ENCODE measurements around the gene RASA1.

RASA1 gene

GRCh38 chr5:87367243-87367642 is 99.6 kb downstream of the RASA1 start:
- no peak for DNase-seq

GRCh38 chr5:87368601-87369000 is 100.9 kb downstream of the RASA1 start:
- no peak for DNase-seq

GRCh38 chr5:87369431-87369830 is 101.7 kb downstream of the RASA1 start:
- no peak for DNase-seq

- no peak for DNase-seq
Observed at GRCh38 chr5:87372705-87373104, 105.0 kb downstream of the RASA1 start.

GRCh38 chr5:87382224-87382623 is 114.5 kb downstream of the RASA1 start:
- DNase-seq, result no peak

- DNase-seq, result no peak
Observed at GRCh38 chr5:87383216-87383615, 115.5 kb downstream of the RASA1 start.

- no peak for DNase-seq
Observed at GRCh38 chr5:87385802-87386201, 118.1 kb downstream of the RASA1 start.

GRCh38 chr5:87388129-87388528 is 120.4 kb downstream of the RASA1 start:
- DNase-seq, result no peak

- DNase-seq, result no peak
Observed at GRCh38 chr5:87389296-87390034, 121.8 kb downstream of the RASA1 start.

GRCh38 chr5:87390075-87390474 is 122.4 kb downstream of the RASA1 start:
- DNase-seq, result no peak

- DNase-seq, result no peak
Observed at GRCh38 chr5:87390576-87391199, 123.0 kb downstream of the RASA1 start.

- DNase-seq, result no peak
Observed at GRCh38 chr5:87392170-87392569, 124.5 kb downstream of the RASA1 start.

- DNase-seq, result no peak
Observed at GRCh38 chr5:87392801-87393200, 125.1 kb downstream of the RASA1 start.

- no peak for DNase-seq
Observed at GRCh38 chr5:87393331-87393730, 125.6 kb downstream of the RASA1 start.

- no peak for DNase-seq
Observed at GRCh38 chr5:87394411-87395165, 126.9 kb downstream of the RASA1 start.

- no peak for DNase-seq
Observed at GRCh38 chr5:87398981-87399614, 131.4 kb downstream of the RASA1 start.

GRCh38 chr5:87399720-87400119 is 132.0 kb downstream of the RASA1 start:
- no peak for DNase-seq

GRCh38 chr5:87400305-87400899 is 132.7 kb downstream of the RASA1 start:
- peak; percentile 49 for DNase-seq

- no peak for DNase-seq
Observed at GRCh38 chr5:87401626-87402025, 133.9 kb downstream of the RASA1 start.

GRCh38 chr5:87403409-87403808 is 135.7 kb downstream of the RASA1 start:
- no peak for DNase-seq

- DNase-seq, result no peak
Observed at GRCh38 chr5:87403899-87404298, 136.2 kb downstream of the RASA1 start.

- peak; percentile 15 for DNase-seq
Observed at GRCh38 chr5:87404359-87404758, 136.7 kb downstream of the RASA1 start.
